ENCODE data around the gene JTB.

DNA sequence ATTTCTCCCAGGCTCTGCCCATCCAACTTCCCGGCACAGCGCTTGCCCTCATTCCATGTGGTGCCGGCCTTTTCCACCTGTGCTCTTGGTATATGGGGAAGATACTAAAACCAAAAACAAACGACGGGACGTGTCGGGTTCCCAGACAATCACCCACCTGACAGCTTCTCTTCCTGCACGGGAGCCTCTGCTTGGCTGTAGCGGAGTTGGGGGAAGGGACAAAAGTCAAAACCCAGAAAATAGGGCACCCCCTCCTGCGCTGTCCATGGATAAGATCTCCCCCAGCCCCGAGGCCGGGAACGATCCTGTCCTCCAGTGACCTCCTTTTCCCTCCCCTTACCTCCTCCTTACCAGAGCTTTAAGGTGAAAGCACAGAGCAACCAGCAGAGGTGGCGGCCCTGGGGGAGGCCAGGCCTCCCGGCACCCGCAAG is 640 bp downstream of the JTB start:
- TF ChIP-seq, protein P1, sequence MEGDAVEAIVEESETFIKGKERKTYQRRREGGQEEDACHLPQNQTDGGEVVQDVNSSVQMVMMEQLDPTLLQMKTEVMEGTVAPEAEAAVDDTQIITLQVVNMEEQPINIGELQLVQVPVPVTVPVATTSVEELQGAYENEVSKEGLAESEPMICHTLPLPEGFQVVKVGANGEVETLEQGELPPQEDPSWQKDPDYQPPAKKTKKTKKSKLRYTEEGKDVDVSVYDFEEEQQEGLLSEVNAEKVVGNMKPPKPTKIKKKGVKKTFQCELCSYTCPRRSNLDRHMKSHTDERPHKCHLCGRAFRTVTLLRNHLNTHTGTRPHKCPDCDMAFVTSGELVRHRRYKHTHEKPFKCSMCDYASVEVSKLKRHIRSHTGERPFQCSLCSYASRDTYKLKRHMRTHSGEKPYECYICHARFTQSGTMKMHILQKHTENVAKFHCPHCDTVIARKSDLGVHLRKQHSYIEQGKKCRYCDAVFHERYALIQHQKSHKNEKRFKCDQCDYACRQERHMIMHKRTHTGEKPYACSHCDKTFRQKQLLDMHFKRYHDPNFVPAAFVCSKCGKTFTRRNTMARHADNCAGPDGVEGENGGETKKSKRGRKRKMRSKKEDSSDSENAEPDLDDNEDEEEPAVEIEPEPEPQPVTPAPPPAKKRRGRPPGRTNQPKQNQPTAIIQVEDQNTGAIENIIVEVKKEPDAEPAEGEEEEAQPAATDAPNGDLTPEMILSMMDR (IDR thresholded peaks at IDR 0.05; ENCODE audit: borderline replicate concordance, extremely low read depth, low read length, poor library complexity, severe bottlenecking), result no peak
- TF ChIP-seq EZH2 (IDR thresholded peaks at IDR 0.05; ENCODE audit: borderline replicate concordance, low read depth, low read length, severe bottlenecking), result no peak
